ENCODE data around the gene TTLL11.

GRCh38 chr9:122109035-122109813 lies 16.1 kb upstream of the TTLL11 start:
- TF ChIP-seq SMC3 (conservative IDR thresholded peaks at IDR 0.05; ENCODE audit: poor library complexity) (no peak), EP300 (conservative IDR thresholded peaks at IDR 0.05; ENCODE audit: poor library complexity, severe bottlenecking) (no peak), CTCF (IDR thresholded peaks at IDR 0.05; ENCODE audit: poor library complexity, severe bottlenecking) (no peak), EZH2 (IDR thresholded peaks at IDR 0.05; ENCODE audit: borderline replicate concordance, insufficient read depth, low read length, poor library complexity, severe bottlenecking) (no peak), TAF1 (IDR thresholded peaks at IDR 0.05; ENCODE audit: low read depth) (no peak), POLR2AphosphoS5 (IDR thresholded peaks at IDR 0.05) (no peak), MXI1 (conservative IDR thresholded peaks at IDR 0.05; ENCODE audit: poor library complexity, severe bottlenecking) (no peak), RAD21 (conservative IDR thresholded peaks at IDR 0.05) (no peak)
